Tibial nerve (tissue), 4 donors: ENCODE measurements around the gene PRTFDC1. TPM values are rescaled to one million over a fixed set of nuclear protein-coding genes. Genes with fewer than 3 reads are reported as not detected.

Experiments
- DNase-seq, 2 donors: peaks; one replicate each; pipeline ENCODE4 v3.0.0-alpha.2; 2019; ENCODE audit warnings: low spot score in 2 of 2
- H3K27ac ChIP-seq, 4 donors: fragments of 200-600 bp; sonication (generic) in 3 of 4; one replicate each; pipeline ENCODE4 v1.5.1; 2017 to 2019; ENCODE audit warnings: mild to moderate bottlenecking in 1 of 4
- H3K27me3 ChIP-seq, 2 donors: fragments of 200-600 bp; sonication (generic) in 1 of 2; one replicate each; pipeline versions ENCODE4 v1.5.1 to v1.6.0; 2017 to 2019
- H3K36me3 ChIP-seq, 3 donors: fragments of 200-600 bp; sonication (generic); one replicate each; pipeline ENCODE4 v1.5.1; 2018 to 2019
- H3K4me1 ChIP-seq, 4 donors: fragments of 200-600 bp; sonication (generic) in 3 of 4; one replicate each; pipeline ENCODE4 v1.5.1; 2017 to 2019
- H3K4me3 ChIP-seq, 4 donors: fragments of 200-600 bp; sonication (generic) in 3 of 4; one replicate each; pipeline ENCODE4 v1.5.1; 2017 to 2019; ENCODE audit warnings: mild to moderate bottlenecking in 1 of 4, moderate library complexity in 1 of 4
- H3K9me3 ChIP-seq, 4 donors: fragments of 200-600 bp; sonication (generic) in 3 of 4; one replicate each; pipeline ENCODE4 v1.5.1; 2017 to 2019
- CTCF ChIP-seq, 5 experiments: fragments of 200-600 bp in 3 of 5; fragments of 450-650 bp in 2 of 5; sonication (generic) in 3 of 5; IDR thresholded peaks; one replicate each; pipeline ENCODE4 v1.5.1; 2016 to 2019; ENCODE audit warnings: antibody characterized with exemption in 5 of 5, mild to moderate bottlenecking in 3 of 5, moderate library complexity in 2 of 5
- EP300 ChIP-seq, 2 donors: sonication (generic); formaldehyde crosslinking; IDR thresholded peaks; one replicate each; pipeline ENCODE4 v1.6.1; 2017; ENCODE audit warnings: antibody characterized with exemption in 2 of 2, mild to moderate bottlenecking in 1 of 2
- POLR2A ChIP-seq, 2 donors: fragments of 450-650 bp; IDR thresholded peaks; one replicate each; pipeline ENCODE4 v1.6.1; 2017; ENCODE audit warnings: antibody characterized with exemption in 2 of 2, mild to moderate bottlenecking in 2 of 2, moderate library complexity in 2 of 2
- WGBS, 2 donors: methylation state at CpG; one replicate each; pipeline ENCODE4 v1.1.5; 2018; 5-methylcytosine and 5-hydroxymethylcytosine counted together
- small RNA-seq: library from RNA; depleted of rRNA; stranded (forward); fragments of <200 nt; gene quantifications from one replicate; pipeline ENCODE3, GENCODE V24; 2016
- total RNA-seq, 4 donors: library from RNA; depleted of rRNA; stranded (reverse); fragments of >200 nt; gene quantifications; one replicate each; pipeline ENCODE4 v1.1.0, GENCODE V29; 2016

The PRTFDC1 gene
- total RNA-seq, 4 donors from 2014 or later = 0.78 to 5.7 (median 1.3) TPM

- TF ChIP-seq POLR2A (IDR thresholded peaks at IDR 0.05) (no peak), CTCF (IDR thresholded peaks at IDR 0.05) (no peak), EP300 (IDR thresholded peaks at IDR 0.05) (no peak)
- 77 to 78% methylated on average over 6 of the region's 6 CpGs for WGBS, 2 donors
- Histone ChIP-seq H3K27ac (no peak overlapping the region), H3K4me1 (no peaks in the 10 kb centered on the region), H3K36me3 (no peaks in the 10 kb centered on the region), H3K9me3 (no peaks in the 10 kb centered on the region), H3K4me3 (no peak overlapping the region), H3K27me3 (no peaks in the 10 kb centered on the region)
- DNase-seq = no peak
Measured at GRCh38 chr10:24800861-24801260, 151.5 kb downstream of the PRTFDC1 start.

Small RNAs within 50 kb of the gene (small RNA-seq; reads per million reads assigned to genes)
- gene AL512598.1 (not detected), gene RN7SKP241 (not detected)

Other genes with a start within 250 kb of the PRTFDC1 start
- gene ARHGAP21, start 228.7 kb downstream of the PRTFDC1 start, total RNA-seq = 100 to 1,000 TPM in 1 of 4 donors, 10 to 100 TPM in 3; 56.7 to 116 (median 80.2) TPM
- gene ENKUR, start 63.6 kb upstream of the PRTFDC1 start, total RNA-seq = not detected
- gene THNSL1, start 64.0 kb upstream of the PRTFDC1 start, total RNA-seq = 1 to 10 TPM; 1.5 to 2.7 (median 1.8) TPM
- under 1 TPM; under 0.01 to 0.39 (median under 0.01) TPM for gene GPR158, start 222.4 kb upstream of the PRTFDC1 start, total RNA-seq